Neural cell (in vitro differentiated cells): ENCODE data around the gene SLC6A3. TPM values are rescaled to one million over a fixed set of nuclear protein-coding genes. Genes with fewer than 3 reads are reported as not detected.

Experiments
- H2AFZ ChIP-seq: fragments of 200-600, 300-800 bp; sonication (generic), shearing (Covaris generic); 2 replicates; pipeline ENCODE4 v1.6.0; 2014; ENCODE audit warnings: low read depth, mild to moderate bottlenecking, antibody characterized with exemption, low read length, moderate library complexity
- H3F3A ChIP-seq: fragments of 200-600 bp; shearing (Covaris generic); 2 replicates; pipeline ENCODE4 v1.6.1; 2016; ENCODE audit warnings: mild to moderate bottlenecking, moderate library complexity, mixed read lengths, antibody characterized with exemption, low read length; ENCODE audit not compliant: insufficient read depth, poor library complexity, severe bottlenecking
- H3K27ac ChIP-seq: fragments of 200-600, 300-800 bp; sonication (generic), shearing (Covaris generic); 2 replicates; pipeline ENCODE4 v1.5.1; 2014; ENCODE audit warnings: mild to moderate bottlenecking, low read length, moderate library complexity
- H3K27me3 ChIP-seq: fragments of 300-800, 200-600 bp; sonication (generic), shearing (Covaris generic); 2 replicates; pipeline ENCODE4 v1.6.0; 2014; ENCODE audit warnings: mild to moderate bottlenecking, low read depth, low read length, moderate library complexity; ENCODE audit not compliant: insufficient read depth
- H3K36me3 ChIP-seq: fragments of 300-800, 200-600 bp; sonication (generic), shearing (Covaris generic); 2 replicates; pipeline ENCODE4 v1.5.1; 2014; ENCODE audit warnings: mild to moderate bottlenecking, antibody characterized with exemption, low read length, moderate library complexity; ENCODE audit not compliant: insufficient read depth
- H3K4me2 ChIP-seq: fragments of 300-800, 200-600 bp; sonication (generic), shearing (Covaris generic); 2 replicates; pipeline ENCODE4 v1.6.0; 2014; ENCODE audit warnings: mild to moderate bottlenecking, low read length
- H3K4me3 ChIP-seq: fragments of 300-800, 200-600 bp; sonication (generic), shearing (Covaris generic); 2 replicates; pipeline ENCODE4 v1.5.1; 2014; ENCODE audit warnings: mild to moderate bottlenecking, low read length, moderate library complexity
- H3K79me2 ChIP-seq: fragments of 200-600 bp; shearing (Covaris generic); replicated peaks from 2 replicates; pipeline ENCODE4 v1.6.0; 2014; ENCODE audit warnings: mild to moderate bottlenecking, low read length, moderate library complexity; ENCODE audit not compliant: insufficient read depth
- H3K9ac ChIP-seq: fragments of 300-800, 200-600 bp; sonication (generic), shearing (Covaris generic); 2 replicates; pipeline ENCODE4 v1.6.1; 2016; ENCODE audit warnings: mild to moderate bottlenecking, low read length, mixed read lengths
- H3K9me2 ChIP-seq: fragments of 200-600 bp; shearing (Covaris generic); 2 replicates; pipeline ENCODE4 v1.6.1; 2016; ENCODE audit warnings: mild to moderate bottlenecking, low read length, mixed read lengths; ENCODE audit not compliant: insufficient read depth
- H3K9me3 ChIP-seq: fragments of 200-600, 300-800 bp; sonication (generic), shearing (Covaris generic); 2 replicates; pipeline ENCODE4 v1.6.1; 2016; ENCODE audit warnings: mild to moderate bottlenecking, mixed run types, low read length, moderate library complexity, mixed read lengths
- H4K20me1 ChIP-seq: fragments of 200-600 bp; shearing (Covaris generic); 2 replicates; pipeline ENCODE4 v1.6.1; 2016; ENCODE audit warnings: mild to moderate bottlenecking, mixed run types; ENCODE audit not compliant: insufficient read depth
- EP300 ChIP-seq: fragments of 450-650 bp; conservative IDR thresholded peaks from 2 replicates; pipeline ENCODE4 v1.6.1; 2014; ENCODE audit warnings: antibody characterized with exemption, mild to moderate bottlenecking, moderate library complexity; ENCODE audit not compliant: poor library complexity, severe bottlenecking
- EZH2 ChIP-seq: fragments of 200-600, 300-800 bp; shearing (Covaris generic), sonication (generic); IDR thresholded peaks from 2 replicates; pipeline ENCODE4 v1.6.1; 2014; ENCODE audit warnings: antibody characterized with exemption, low read length, borderline replicate concordance, mild to moderate bottlenecking; ENCODE audit not compliant: insufficient read depth, poor library complexity, severe bottlenecking
- MXI1 ChIP-seq: fragments of 450-650 bp; conservative IDR thresholded peaks from 2 replicates; pipeline ENCODE4 v1.6.1; 2014; ENCODE audit warnings: antibody characterized with exemption, mild to moderate bottlenecking; ENCODE audit not compliant: poor library complexity, severe bottlenecking
- POLR2AphosphoS5 ChIP-seq: IDR thresholded peaks from 2 replicates; pipeline ENCODE4 v1.6.1; 2012
- RAD21 ChIP-seq: fragments of 450-650 bp; conservative IDR thresholded peaks from 2 replicates; pipeline ENCODE4 v1.6.1; 2014; ENCODE audit warnings: antibody characterized with exemption, mild to moderate bottlenecking, moderate library complexity
- REST ChIP-seq: IDR thresholded peaks from 2 replicates; pipeline ENCODE4 v1.6.1; 2012; ENCODE audit warnings: borderline replicate concordance
- SMC3 ChIP-seq: fragments of 450-650 bp; conservative IDR thresholded peaks from 2 replicates; pipeline ENCODE4 v1.6.1; 2014; ENCODE audit warnings: antibody characterized with exemption, mild to moderate bottlenecking, moderate library complexity; ENCODE audit not compliant: poor library complexity
- TAF1 ChIP-seq: IDR thresholded peaks from 2 replicates; pipeline ENCODE4 v1.6.1; 2012; ENCODE audit warnings: low read depth
- polyA plus RNA-seq: library from polyadenylated mRNA; depleted of rRNA; stranded (reverse); fragments of >200 nt; gene quantifications from 2 replicates; pipeline ENCODE4 v1.2.3, GENCODE V29; 2014
- TF ChIP-seq, protein P1 (sequence below): fragments of 450-650 bp; IDR thresholded peaks from 2 replicates; pipeline ENCODE4 v1.5.1; 2014; ENCODE audit warnings: antibody characterized with exemption, mild to moderate bottlenecking, moderate library complexity; ENCODE audit not compliant: poor library complexity, severe bottlenecking

Gene SLC6A3
- polyA plus RNA-seq, 1 donor from 2014 or later = 0.77 TPM

DNA sequence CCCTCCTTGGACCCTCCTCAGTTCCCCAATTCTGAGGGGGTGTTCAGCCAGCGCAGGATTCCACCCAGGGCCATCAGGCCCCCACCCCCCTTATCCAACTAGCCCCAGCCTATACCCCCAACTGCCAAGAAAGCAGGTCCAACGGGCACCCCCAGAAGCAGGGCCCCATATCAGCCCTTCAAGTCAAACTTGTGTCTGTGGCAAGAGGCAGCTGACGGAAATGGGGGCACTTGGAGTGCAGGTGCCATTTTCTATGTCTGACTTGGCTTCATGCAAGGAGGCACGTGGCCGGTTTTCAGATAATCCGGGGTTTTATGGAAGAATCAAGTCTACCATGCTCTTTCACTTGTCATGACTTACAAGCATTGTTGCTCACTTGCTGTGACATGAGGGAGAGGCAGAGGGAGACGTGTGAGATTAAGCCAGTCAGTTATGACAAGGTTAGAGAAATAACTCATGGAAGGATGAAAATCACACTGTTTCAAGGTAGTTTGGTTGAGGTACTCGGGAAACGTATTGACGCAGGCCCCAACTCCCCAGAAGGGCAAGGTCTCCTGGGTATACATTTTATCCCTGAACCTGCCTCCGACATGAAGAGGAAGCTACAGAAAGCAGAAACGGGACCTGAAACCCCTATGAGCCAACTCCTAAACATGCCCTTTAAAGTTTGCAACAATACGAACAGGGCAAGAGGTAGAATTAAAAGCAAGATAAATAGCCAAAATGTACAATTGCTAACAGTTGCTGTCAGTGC lies 73.8 kb downstream of the SLC6A3 start:
- H3K79me2 ChIP-seq = no peaks in the 10 kb centered on the region
- H3F3A ChIP-seq = no peaks in the 10 kb centered on the region
- H3K4me2 ChIP-seq = no peak overlapping the region
- no peaks in the 10 kb centered on the region for H3K9me2 ChIP-seq
- H3K9me3 ChIP-seq = no peaks in the 10 kb centered on the region
- no peaks in the 10 kb centered on the region for H4K20me1 ChIP-seq
- no peaks in the 10 kb centered on the region for H3K36me3 ChIP-seq
- no peak overlapping the region for H3K9ac ChIP-seq
- no peak overlapping the region for H3K27ac ChIP-seq
- no peak overlapping the region for H2AFZ ChIP-seq
- TF ChIP-seq RAD21 (no peak), EP300 (no peak), REST (no peak), TAF1 (no peak), SMC3 (no peak), EZH2 (no peak), MXI1 (no peak), POLR2AphosphoS5 (no peak)
- TF ChIP-seq, protein P1, sequence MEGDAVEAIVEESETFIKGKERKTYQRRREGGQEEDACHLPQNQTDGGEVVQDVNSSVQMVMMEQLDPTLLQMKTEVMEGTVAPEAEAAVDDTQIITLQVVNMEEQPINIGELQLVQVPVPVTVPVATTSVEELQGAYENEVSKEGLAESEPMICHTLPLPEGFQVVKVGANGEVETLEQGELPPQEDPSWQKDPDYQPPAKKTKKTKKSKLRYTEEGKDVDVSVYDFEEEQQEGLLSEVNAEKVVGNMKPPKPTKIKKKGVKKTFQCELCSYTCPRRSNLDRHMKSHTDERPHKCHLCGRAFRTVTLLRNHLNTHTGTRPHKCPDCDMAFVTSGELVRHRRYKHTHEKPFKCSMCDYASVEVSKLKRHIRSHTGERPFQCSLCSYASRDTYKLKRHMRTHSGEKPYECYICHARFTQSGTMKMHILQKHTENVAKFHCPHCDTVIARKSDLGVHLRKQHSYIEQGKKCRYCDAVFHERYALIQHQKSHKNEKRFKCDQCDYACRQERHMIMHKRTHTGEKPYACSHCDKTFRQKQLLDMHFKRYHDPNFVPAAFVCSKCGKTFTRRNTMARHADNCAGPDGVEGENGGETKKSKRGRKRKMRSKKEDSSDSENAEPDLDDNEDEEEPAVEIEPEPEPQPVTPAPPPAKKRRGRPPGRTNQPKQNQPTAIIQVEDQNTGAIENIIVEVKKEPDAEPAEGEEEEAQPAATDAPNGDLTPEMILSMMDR = no peak
- H3K4me3 ChIP-seq = no peak overlapping the region
- no peaks in the 10 kb centered on the region for H3K27me3 ChIP-seq

DNA sequence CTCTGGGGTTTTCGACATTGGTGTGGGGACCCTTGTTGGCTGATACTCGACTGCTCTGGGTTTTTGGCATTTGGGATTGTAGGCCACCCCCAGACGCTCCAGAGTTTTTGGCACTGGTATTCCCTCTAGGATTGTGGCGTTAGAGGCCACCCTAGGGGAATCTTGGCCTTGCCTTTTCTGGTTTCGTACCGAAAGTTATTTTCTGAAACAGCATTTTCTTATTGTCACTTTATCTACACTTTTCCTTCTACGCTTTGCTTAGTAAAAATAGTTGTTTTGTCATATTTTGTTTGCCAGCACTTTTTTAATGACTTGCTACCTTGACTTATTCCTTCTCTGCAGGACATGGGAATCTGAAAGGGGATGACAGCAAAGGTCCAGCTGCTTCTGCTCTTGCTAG lies 75.2 kb downstream of the SLC6A3 start:
- Histone ChIP-seq H2AFZ (no peak overlapping the region), H3K4me3 (no peak overlapping the region), H3K4me2 (no peak overlapping the region), H3K9ac (no peak overlapping the region), H3K9me2 (no peaks in the 10 kb centered on the region), H3K27me3 (no peaks in the 10 kb centered on the region), H4K20me1 (no peaks in the 10 kb centered on the region), H3K36me3 (no peaks in the 10 kb centered on the region), H3K27ac (no peak overlapping the region), H3K79me2 (no peaks in the 10 kb centered on the region), H3K9me3 (no peaks in the 10 kb centered on the region), H3F3A (no peaks in the 10 kb centered on the region)
- no peak for TF ChIP-seq EP300
